Activated B cell treated with CpG ODN at 0.5 μM for 24 hours (primary cell): ENCODE results near the gene GMIP. TPM values are rescaled to one million over a fixed set of nuclear protein-coding genes. Genes with fewer than 3 reads are reported as not detected.
"Not testable (repeated sequence)": the region's sequence is repeated elsewhere in the genome, so short reads cannot be mapped to it uniquely, and the experiment has no call there.

ENCODE experiments used
- ATAC-seq: fragments of 200-7000 bp; cut with Tn5 transposase; one replicate; pipeline ENCODE4 v1.10.0; 2021; ENCODE audit warnings: low read depth, mild to moderate bottlenecking, moderate library complexity
- CTCF ChIA-PET: fragments of 350-600 bp; sonication (Branson Sonifier 250); formaldehyde crosslinking; loops from one replicate; lab custom pipeline; 2021; ENCODE audit warnings: antibody characterized with exemption; lab: Charles Lee
- POLR2A ChIA-PET: fragments of 350-600 bp; sonication (Branson Sonifier 250); formaldehyde crosslinking; loops from one replicate; lab custom pipeline; 2021; ENCODE audit warnings: antibody characterized with exemption; lab: Charles Lee
- DNase-seq: peaks from one replicate; pipeline ENCODE4 v3.0.0; 2022
- H3K27ac Mint-ChIP-seq: one replicate; pipeline ENCODE4 v1.8.0; 2020; ENCODE audit warnings: mixed read lengths
- H3K27me3 Mint-ChIP-seq: one replicate; pipeline ENCODE4 v1.8.0; 2021; ENCODE audit warnings: mixed read lengths
- H3K36me3 Mint-ChIP-seq: one replicate; pipeline ENCODE4 v1.8.0; 2021; ENCODE audit warnings: low read depth, mixed read lengths
- H3K4me1 Mint-ChIP-seq: one replicate; pipeline ENCODE4 v1.8.0; 2021; ENCODE audit warnings: mixed read lengths
- H3K4me3 Mint-ChIP-seq: one replicate; pipeline ENCODE4 v1.8.0; 2020; ENCODE audit warnings: mild to moderate bottlenecking, mixed read lengths
- H3K9me3 Mint-ChIP-seq: one replicate; pipeline ENCODE4 v1.8.0; 2020; ENCODE audit warnings: mixed read lengths
- CTCF ChIP-seq: fragments of 200-600 bp; IDR thresholded peaks from one replicate; pipeline ENCODE4 v1.8.0; 2022; ENCODE audit warnings: antibody characterized with exemption, mild to moderate bottlenecking
- intact Hi-C: fragments of 100-400 bp; cut with micrococcal nuclease; formaldehyde crosslinking; loops from one replicate; pipeline ENCODE4 v1.15.1; 2024
- total RNA-seq: library from RNA; stranded (reverse); gene quantifications from 2 replicates; pipeline ENCODE4 v1.2.3, GENCODE V29; 2022

GMIP gene
- 129 and 130 TPM in 2 replicates for total RNA-seq

GRCh38 chr19:19643158-19644053, at the start of gene GMIP:
TSS of gene GMIP (minus strand) at chr19:19643657. CDS start at chr19:19643529, 128 bp downstream.
- DNase-seq (peak; percentile 89), ATAC-seq (peak; percentile 89)
- Mint-ChIP-seq H3K4me3 (peak within 1 kb of the TSS; percentile 99), H3K9me3 (no peaks in the 10 kb centered on the region), H3K4me1 (peaks cover 19% of the 10 kb centered on the region), H3K36me3 (peaks cover 79% of the 10 kb centered on the region), H3K27ac (peak within 1 kb of the TSS; percentile 96), H3K27me3 (no peaks in the 10 kb centered on the region)
- intact Hi-C loops: loop anchor here (1.0 to 5.0 kb wide), 13 partner anchors 15 to 635 kb away; partner anchors contain the start of genes ATP13A1, LPAR2, NDUFA13 and PBX4
- TF ChIP-seq CTCF: no peak
- ChIA-PET POLR2A (interaction anchor here (0.5 to 2.2 kb wide), 12 partner anchors 15 to 282 kb away, joined by 3 to 42 read pairs (median 6); partner anchors contain the start of genes ATP13A1, LPAR2, ZNF101 and ZNF14), CTCF (interaction anchor here (0.7 to 2.4 kb wide), 13 partner anchors 10 to 316 kb away, joined by 3 to 46 read pairs (median 4); partner anchors contain the start of genes CILP2 and ZNF101)

- POLR2A ChIA-PET: no interaction called here
These were observed 48.2 kb upstream of the GMIP start for GRCh38 chr19:19691683-19692082.

GRCh38 chr19:19689023-19689422, 45.6 kb upstream of the GMIP start:
- peaks cover 12% of the 10 kb centered on the region for H3K36me3 Mint-ChIP-seq
- H3K4me1 Mint-ChIP-seq, H3K4me3 Mint-ChIP-seq, H3K27ac Mint-ChIP-seq, intact Hi-C loops, CTCF ChIA-PET, H3K9me3 Mint-ChIP-seq, H3K27me3 Mint-ChIP-seq, ATAC-seq, DNase-seq: not testable (repeated sequence)
- POLR2A ChIA-PET: interaction anchor here (0.6 kb wide), 1 partner anchor 25 kb away, joined by 3 read pairs; no protein-coding TSS in a partner anchor

More at GRCh38 chr19:19691683-19692082, 48.2 kb upstream of the GMIP start:
- intact Hi-C loops: no loop called here
- ATAC-seq: no peak
- no peak overlapping the region for H3K27ac Mint-ChIP-seq
- no peaks in the 10 kb centered on the region for H3K4me1 Mint-ChIP-seq
- no peaks in the 10 kb centered on the region for H3K9me3 Mint-ChIP-seq
- CTCF ChIA-PET: no interaction called here
- H3K36me3 Mint-ChIP-seq: peaks cover 6% of the 10 kb centered on the region
- no peak overlapping the region for H3K4me3 Mint-ChIP-seq
- H3K27me3 Mint-ChIP-seq: no peaks in the 10 kb centered on the region
- DNase-seq: no peak
- no peak for TF ChIP-seq CTCF

- DNase-seq (no peak), ATAC-seq (no peak)
- intact Hi-C loops: no loop called here
- no peak overlapping the region for H3K27ac Mint-ChIP-seq
- H3K9me3 Mint-ChIP-seq: peaks cover 7% of the 10 kb centered on the region
- ChIA-PET POLR2A (no interaction called here), CTCF (no interaction called here)
- no peaks in the 10 kb centered on the region for H3K27me3 Mint-ChIP-seq
- peaks cover 29% of the 10 kb centered on the region for H3K36me3 Mint-ChIP-seq
- no peaks in the 10 kb centered on the region for H3K4me1 Mint-ChIP-seq
- no peak overlapping the region for H3K4me3 Mint-ChIP-seq
- no peak for TF ChIP-seq CTCF
These were observed 43.6 kb upstream of the GMIP start for GRCh38 chr19:19687090-19687489.

GRCh38 chr19:19686580-19686979, 43.1 kb upstream of the GMIP start:
- no peak overlapping the region for H3K27ac Mint-ChIP-seq
- intact Hi-C loops: no loop called here
- ChIA-PET CTCF (no interaction called here), POLR2A (no interaction called here)
- no peak for TF ChIP-seq CTCF
- H3K9me3 Mint-ChIP-seq: peaks cover 7% of the 10 kb centered on the region
- H3K4me1 Mint-ChIP-seq: no peaks in the 10 kb centered on the region
- H3K36me3 Mint-ChIP-seq: peaks cover 29% of the 10 kb centered on the region
- no peak overlapping the region for H3K4me3 Mint-ChIP-seq
- ATAC-seq (no peak), DNase-seq (no peak)
- H3K27me3 Mint-ChIP-seq: no peaks in the 10 kb centered on the region

- CTCF ChIA-PET, H3K27ac Mint-ChIP-seq, POLR2A ChIA-PET, ATAC-seq, H3K27me3 Mint-ChIP-seq, H3K9me3 Mint-ChIP-seq, H3K4me3 Mint-ChIP-seq, H3K4me1 Mint-ChIP-seq, DNase-seq, intact Hi-C loops: not testable (repeated sequence)
- H3K36me3 Mint-ChIP-seq: peaks cover 34% of the 10 kb centered on the region
These were observed 42.7 kb upstream of the GMIP start for GRCh38 chr19:19686119-19686518.
